ENCODE results near the gene NOS1. TPM values are rescaled to one million over a fixed set of nuclear protein-coding genes. Genes with fewer than 3 reads are reported as not detected.

NOS1 gene
- total RNA-seq, 1 donor from 2014 or later, result 0.11 TPM

DNA sequence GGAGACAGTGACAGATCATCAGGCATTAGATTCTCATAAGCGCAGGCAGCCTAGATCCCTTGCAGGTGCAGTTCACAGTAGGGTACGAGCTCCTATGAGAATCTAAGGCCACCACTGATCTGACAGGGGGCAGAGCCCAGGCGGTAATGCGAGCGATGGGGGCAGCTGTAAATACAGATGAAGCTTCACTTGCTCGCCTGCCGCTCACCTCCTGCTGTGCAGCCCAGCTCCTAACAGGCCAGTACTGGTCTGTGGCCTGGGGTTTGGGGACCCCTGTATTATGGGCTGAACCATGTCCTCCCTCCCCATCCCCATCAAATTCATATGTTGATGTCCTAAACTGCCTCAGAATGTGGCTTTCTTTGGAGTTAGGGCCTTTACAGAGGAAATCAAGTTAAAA is 63.2 kb downstream of the NOS1 start:
- Histone ChIP-seq H3F3A (ENCODE audit: low read depth) (no peaks in the 10 kb centered on the region), H3K4me1 (no peaks in the 10 kb centered on the region), H2AFZ (replicated peaks) (no peak overlapping the region), H3K9me3 (ENCODE audit: low read depth) (no peaks in the 10 kb centered on the region), H4K20me1 (ENCODE audit: low read depth) (no peaks in the 10 kb centered on the region), H3K79me2 (ENCODE audit: low read depth) (no peaks in the 10 kb centered on the region), H3K4me3 (no peak overlapping the region), H3K27me3 (no peaks in the 10 kb centered on the region), H3K36me3 (no peaks in the 10 kb centered on the region), H3K27ac (no peak overlapping the region), H3K9ac (no peak overlapping the region), H3K4me2 (no peak overlapping the region)
- TF ChIP-seq EZH2phosphoT487 (IDR thresholded peaks at IDR 0.05) (no peak), EZH2 (IDR thresholded peaks at IDR 0.05) (no peak)
- TF ChIP-seq, protein P1, sequence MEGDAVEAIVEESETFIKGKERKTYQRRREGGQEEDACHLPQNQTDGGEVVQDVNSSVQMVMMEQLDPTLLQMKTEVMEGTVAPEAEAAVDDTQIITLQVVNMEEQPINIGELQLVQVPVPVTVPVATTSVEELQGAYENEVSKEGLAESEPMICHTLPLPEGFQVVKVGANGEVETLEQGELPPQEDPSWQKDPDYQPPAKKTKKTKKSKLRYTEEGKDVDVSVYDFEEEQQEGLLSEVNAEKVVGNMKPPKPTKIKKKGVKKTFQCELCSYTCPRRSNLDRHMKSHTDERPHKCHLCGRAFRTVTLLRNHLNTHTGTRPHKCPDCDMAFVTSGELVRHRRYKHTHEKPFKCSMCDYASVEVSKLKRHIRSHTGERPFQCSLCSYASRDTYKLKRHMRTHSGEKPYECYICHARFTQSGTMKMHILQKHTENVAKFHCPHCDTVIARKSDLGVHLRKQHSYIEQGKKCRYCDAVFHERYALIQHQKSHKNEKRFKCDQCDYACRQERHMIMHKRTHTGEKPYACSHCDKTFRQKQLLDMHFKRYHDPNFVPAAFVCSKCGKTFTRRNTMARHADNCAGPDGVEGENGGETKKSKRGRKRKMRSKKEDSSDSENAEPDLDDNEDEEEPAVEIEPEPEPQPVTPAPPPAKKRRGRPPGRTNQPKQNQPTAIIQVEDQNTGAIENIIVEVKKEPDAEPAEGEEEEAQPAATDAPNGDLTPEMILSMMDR (IDR thresholded peaks at IDR 0.05), result no peak
- H3K9me3 Mint-ChIP-seq, result peaks cover 4% of the 10 kb centered on the region
- peaks cover 4% of the 10 kb centered on the region for H3K27me3 Mint-ChIP-seq (ENCODE audit: insufficient read depth, low read depth)
- no peaks in the 10 kb centered on the region for H3K36me3 Mint-ChIP-seq
- H3K4me1 Mint-ChIP-seq, result no peaks in the 10 kb centered on the region
- H3K27ac Mint-ChIP-seq, result no peak overlapping the region
- H3K4me3 Mint-ChIP-seq, result no peak overlapping the region
- no peak for DNase-seq (ENCODE audit: low spot score)

GRCh38 chr12:117294189-117294603 is 67.2 kb downstream of the NOS1 start:
- Histone ChIP-seq H3K9me3 (ENCODE audit: low read depth) (no peaks in the 10 kb centered on the region), H2AFZ (replicated peaks) (no peak overlapping the region), H3K79me2 (ENCODE audit: low read depth) (no peaks in the 10 kb centered on the region), H3K36me3 (no peaks in the 10 kb centered on the region), H3K27me3 (no peaks in the 10 kb centered on the region), H3K4me3 (no peak overlapping the region), H3F3A (ENCODE audit: low read depth) (no peaks in the 10 kb centered on the region), H3K4me1 (no peaks in the 10 kb centered on the region), H3K27ac (no peak overlapping the region), H4K20me1 (ENCODE audit: low read depth) (no peaks in the 10 kb centered on the region), H3K4me2 (no peak overlapping the region), H3K9ac (no peak overlapping the region)
- Mint-ChIP-seq H3K27ac (no peak overlapping the region), H3K36me3 (no peaks in the 10 kb centered on the region), H3K9me3 (peaks cover 6% of the 10 kb centered on the region), H3K4me3 (no peak overlapping the region), H3K4me1 (no peaks in the 10 kb centered on the region), H3K27me3 (ENCODE audit: insufficient read depth, low read depth) (peaks cover 8% of the 10 kb centered on the region)
- TF ChIP-seq, protein P1 (IDR thresholded peaks at IDR 0.05), result no peak
- TF ChIP-seq EZH2 (IDR thresholded peaks at IDR 0.05) (no peak), EZH2phosphoT487 (IDR thresholded peaks at IDR 0.05) (no peak)
- DNase-seq (ENCODE audit: low spot score), result no peak

GRCh38 chr12:117293510-117293909 is 67.9 kb downstream of the NOS1 start:
- Mint-ChIP-seq H3K27ac (no peak overlapping the region), H3K36me3 (no peaks in the 10 kb centered on the region), H3K4me3 (no peak overlapping the region), H3K27me3 (ENCODE audit: insufficient read depth, low read depth) (peaks cover 8% of the 10 kb centered on the region), H3K4me1 (no peaks in the 10 kb centered on the region), H3K9me3 (peaks cover 8% of the 10 kb centered on the region)
- Histone ChIP-seq H3K4me2 (no peak overlapping the region), H3F3A (ENCODE audit: low read depth) (no peaks in the 10 kb centered on the region), H4K20me1 (ENCODE audit: low read depth) (no peaks in the 10 kb centered on the region), H3K79me2 (ENCODE audit: low read depth) (no peaks in the 10 kb centered on the region), H3K9ac (no peak overlapping the region), H3K36me3 (no peaks in the 10 kb centered on the region), H2AFZ (replicated peaks) (no peak overlapping the region), H3K27me3 (no peaks in the 10 kb centered on the region), H3K4me1 (no peaks in the 10 kb centered on the region), H3K4me3 (no peak overlapping the region), H3K9me3 (ENCODE audit: low read depth) (no peaks in the 10 kb centered on the region), H3K27ac (no peak overlapping the region)
- TF ChIP-seq EZH2 (IDR thresholded peaks at IDR 0.05), result no peak
- TF ChIP-seq EZH2phosphoT487 (IDR thresholded peaks at IDR 0.05), result no peak
- TF ChIP-seq, protein P1 (IDR thresholded peaks at IDR 0.05), result no peak
- DNase-seq (ENCODE audit: low spot score), result no peak
